IMR-90 (cell line): ENCODE data around the gene MID1. TPM values are rescaled to one million over a fixed set of nuclear protein-coding genes. Genes with fewer than 3 reads are reported as not detected.

Experiments
- ATAC-seq: fragments of 200-7000 bp; cut with Tn5 transposase; 2 replicates; pipeline ENCODE4 v1.9.1; 2020; ENCODE audit warnings: low read depth, mild to moderate bottlenecking, moderate library complexity
- BruUV-seq: library from RNA; stranded (reverse); fragments of 400-500 nt; replicated peaks from 2 replicates; lab custom pipeline; 2021; lab: Mats Ljungman, UMichigan
- CTCF ChIA-PET: fragments of 300-600 bp; formaldehyde crosslinking; extraction: SDS; loops from one replicate; lab custom pipeline; 2021; ENCODE audit warnings: antibody characterized with exemption; lab: Yijun Ruan, JAX
- POLR2A ChIA-PET: fragments of 300-600 bp; sonication (Branson Sonifier 250); formaldehyde crosslinking; loops from one replicate; lab custom pipeline; 2022; ENCODE audit warnings: antibody characterized with exemption; ENCODE audit not compliant: unreplicated experiment; lab: Charles Lee
- DNase-seq: peaks from one replicate; pipeline ENCODE4 v3.0.0; 2013
- H2AFZ ChIP-seq: replicated peaks from 2 replicates; pipeline ENCODE3; 2013; ENCODE audit warnings: low read length, mild to moderate bottlenecking; ENCODE audit not compliant: poor library complexity
- H2AK5ac ChIP-seq: 2 replicates; pipeline ENCODE4 v1.6.1; 2013; ENCODE audit warnings: low read depth, low read length, inconsistent platforms
- H2AK9ac ChIP-seq: replicated peaks from 2 replicates; pipeline ENCODE3; 2013; ENCODE audit warnings: mild to moderate bottlenecking, low read depth, low read length, moderate library complexity; ENCODE audit not compliant: poor library complexity
- H2BK120ac ChIP-seq: 2 replicates; pipeline ENCODE4 v1.6.1; 2013; ENCODE audit warnings: low read depth, low read length, inconsistent platforms
- H2BK15ac ChIP-seq: 3 replicates; pipeline ENCODE4 v1.6.1; 2013; ENCODE audit warnings: low read depth, low read length, inconsistent platforms
- H2BK20ac ChIP-seq: 2 replicates; pipeline ENCODE4 v1.6.1; 2013; ENCODE audit warnings: low read depth, mild to moderate bottlenecking, inconsistent platforms, low read length, moderate library complexity
- H2BK5ac ChIP-seq: 2 replicates; pipeline ENCODE4 v1.6.1; 2013; ENCODE audit warnings: mild to moderate bottlenecking, low read depth, low read length, inconsistent platforms; ENCODE audit not compliant: poor library complexity, severe bottlenecking
- H3K14ac ChIP-seq: replicated peaks from 2 replicates; pipeline ENCODE4 v1.6.1; 2013; ENCODE audit warnings: low read depth, low read length, inconsistent platforms
- H3K18ac ChIP-seq: 2 replicates; pipeline ENCODE4 v1.6.1; 2013; ENCODE audit warnings: low read depth, low read length, control low read depth
- H3K23ac ChIP-seq: 2 replicates; pipeline ENCODE4 v1.6.1; 2013; ENCODE audit warnings: low read depth, low read length, inconsistent platforms
- H3K27ac ChIP-seq: 2 replicates; pipeline ENCODE4 v1.5.1; 2013; ENCODE audit warnings: mild to moderate bottlenecking, control low read depth, low read length; ENCODE audit not compliant: insufficient read depth
- H3K27me3 ChIP-seq: 2 replicates; pipeline ENCODE4 v1.6.1; 2013; ENCODE audit warnings: low read length; ENCODE audit not compliant: control insufficient read depth, insufficient read depth
- H3K36me3 ChIP-seq: 2 replicates; pipeline ENCODE4 v1.6.1; 2013; ENCODE audit warnings: low read length, mixed read lengths; ENCODE audit not compliant: control insufficient read depth, insufficient read depth
- H3K4ac ChIP-seq: 2 replicates; pipeline ENCODE4 v1.6.1; 2013; ENCODE audit warnings: low read depth, low read length, inconsistent platforms
- H3K4me1 ChIP-seq: 2 replicates; pipeline ENCODE4 v1.6.1; 2013; ENCODE audit warnings: low read length, mixed read lengths; ENCODE audit not compliant: control insufficient read depth, insufficient read depth
- H3K4me2 ChIP-seq: 2 replicates; pipeline ENCODE4 v1.6.1; 2013; ENCODE audit warnings: low read depth, mild to moderate bottlenecking, control low read depth, low read length, moderate library complexity
- H3K4me3 ChIP-seq: 2 replicates; pipeline ENCODE4 v1.5.1; 2013; ENCODE audit warnings: low read depth, mild to moderate bottlenecking, control low read depth, low read length, moderate library complexity; ENCODE audit not compliant: insufficient read depth
- H3K56ac ChIP-seq: 2 replicates; pipeline ENCODE4 v1.6.1; 2013; ENCODE audit warnings: low read length, inconsistent platforms; ENCODE audit not compliant: insufficient read depth; ENCODE audit errors: extremely low read depth
- H3K79me1 ChIP-seq, 2 experiments: 2 replicates each; pipeline ENCODE4 v1.6.1; 2013; ENCODE audit warnings: low read length in 2 of 2, inconsistent platforms in 1 of 2, low read depth in 1 of 2
- H3K9ac ChIP-seq: 2 replicates; pipeline ENCODE4 v1.6.1; 2013; ENCODE audit warnings: low read depth, low read length, control low read depth
- H3K9me1 ChIP-seq: 2 replicates; pipeline ENCODE4 v1.6.1; 2013; ENCODE audit warnings: low read length, inconsistent platforms; ENCODE audit not compliant: insufficient read depth
- H3K9me3 ChIP-seq: 2 replicates; pipeline ENCODE4 v1.6.1; 2013; ENCODE audit warnings: low read length; ENCODE audit not compliant: control insufficient read depth, insufficient read depth
- H4K20me1 ChIP-seq: 2 replicates; pipeline ENCODE4 v1.6.1; 2013; ENCODE audit warnings: low read length, inconsistent platforms; ENCODE audit not compliant: insufficient read depth
- H4K5ac ChIP-seq: 2 replicates; pipeline ENCODE4 v1.6.1; 2013; ENCODE audit warnings: mild to moderate bottlenecking, low read depth, low read length, control low read depth
- H4K8ac ChIP-seq, 2 experiments: 2 replicates each; pipeline ENCODE4 v1.6.1; 2013; ENCODE audit warnings: low read depth in 2 of 2, low read length in 2 of 2, control low read depth in 1 of 2, inconsistent platforms in 1 of 2
- H4K91ac ChIP-seq: 2 replicates; pipeline ENCODE4 v1.6.1; 2013; ENCODE audit warnings: low read depth, low read length, inconsistent platforms; ENCODE audit not compliant: insufficient read depth
- RAD21 ChIP-seq: IDR thresholded peaks from 2 replicates; pipeline ENCODE4 v1.6.1; 2012; ENCODE audit warnings: low read length, improper control_type of control experiment
- WGBS, 2 experiments: methylation state at CpG; one replicate each; pipeline versions ENCODE4 v1.1.5 to v1.1.7; 2013; ENCODE audit warnings: missing lambda C conversion rate in 2 of 2; ENCODE audit not compliant: insufficient read length in 1 of 2; ENCODE audit errors: extremely low coverage in 2 of 2; 5-methylcytosine and 5-hydroxymethylcytosine counted together
- dilution Hi-C: fragments of 300-500 bp; cut with HindIII; formaldehyde crosslinking; loops from one replicate; pipeline ENCODE4 v1.14.3; 2018; ENCODE audit warnings: low sequenced_read_pairs; ENCODE audit not compliant: unreplicated experiment
- in situ Hi-C: fragments of 300-500 bp; cut with MboI; formaldehyde crosslinking; loops from 3 replicates; pipeline ENCODE4 v1.14.3; 2019; ENCODE audit warnings: low sequenced_read_pairs, inconsistent platforms, mixed read lengths
- intact Hi-C: fragments of 100-400 bp; cut with micrococcal nuclease; formaldehyde crosslinking; loops from 2 replicates; pipeline ENCODE4 v1.10.0; 2022
- polyA plus RNA-seq, 3 experiments: library from polyadenylated mRNA; depleted of rRNA; stranded (reverse); fragments of >200 nt; gene quantifications; 2 replicates each; pipeline ENCODE4 v1.2.3, GENCODE V29; 2012; ENCODE audit warnings: low replicate concordance in 1 of 3
- total RNA-seq: library from RNA; depleted of rRNA; stranded (reverse); fragments of >200 nt; gene quantifications from 2 replicates; pipeline ENCODE4 v1.2.3, GENCODE V29; 2012

MID1 gene
- total and polyA plus RNA-seq, 2 of the 4 experiments (the other 2 are of a cell fraction): 37.2 to 106 TPM

- no peak overlapping the region for H4K91ac ChIP-seq
- H4K8ac ChIP-seq: no peak overlapping the region
- H3K9me1 ChIP-seq: no peaks in the 10 kb centered on the region
- no peak overlapping the region for H3K18ac ChIP-seq
- no peak overlapping the region for H2AK5ac ChIP-seq
- no peak overlapping the region for H3K14ac ChIP-seq
- no peak overlapping the region for H2BK5ac ChIP-seq
- peak overlapping the region; percentile 22; the same call in 1 of the 2 replicates for H3K4me2 ChIP-seq
- ATAC-seq (no peak), DNase-seq (peak; percentile 64)
- in situ Hi-C loops (no loop called here), intact Hi-C loops (no loop called here), dilution Hi-C loops (no loop called here)
- ChIA-PET CTCF (interaction anchor here (1.2 kb wide), 1 partner anchor 12 kb away, joined by 4 read pairs; no protein-coding TSS in a partner anchor), POLR2A (no interaction called here)
- no peaks in the 10 kb centered on the region for H3K27me3 ChIP-seq
- H3K36me3 ChIP-seq: no peaks in the 10 kb centered on the region
- no peaks in the 10 kb centered on the region for H3K79me1 ChIP-seq
- no peak overlapping the region for H2AK9ac ChIP-seq
- no peak overlapping the region for H3K9ac ChIP-seq
- no peaks in the 10 kb centered on the region; the same call in 1 of the 2 replicates for H3K9me3 ChIP-seq
- no TSS peak for BruUV-seq
- H2AFZ ChIP-seq: no peak overlapping the region
- no peak overlapping the region for H3K27ac ChIP-seq
- H2BK15ac ChIP-seq: no peak overlapping the region
- no peak overlapping the region for H4K5ac ChIP-seq
- TF ChIP-seq RAD21: no peak
- no peak overlapping the region for H3K23ac ChIP-seq
- H3K4ac ChIP-seq: no peak overlapping the region
- no CpG with 5 or more reads among the region's 4 CpGs for WGBS, 2 experiments
- no peak overlapping the region for H3K56ac ChIP-seq
- no peak overlapping the region for H2BK20ac ChIP-seq
- H3K4me1 ChIP-seq: no peaks in the 10 kb centered on the region
- no peak overlapping the region for H3K4me3 ChIP-seq
- no peaks in the 10 kb centered on the region for H4K20me1 ChIP-seq
- H2BK120ac ChIP-seq: no peak overlapping the region
These were observed 28.9 kb upstream of the MID1 start for GRCh38 chrX:10649265-10649664.
